Measurements from ENCODE around the gene NUAK2.
"Not testable (repeated sequence)": the region's sequence is repeated elsewhere in the genome, so short reads cannot be mapped to it uniquely, and the experiment has no call there.

The NUAK2 gene

GRCh38 chr1:205304046-205304694 is 17.4 kb downstream of the NUAK2 start:
- no peak for TF ChIP-seq POLR2A (IDR thresholded peaks at IDR 0.05; ENCODE audit: low read length)
- no peak for TF ChIP-seq GATA1 (IDR thresholded peaks at IDR 0.05; ENCODE audit: low read depth, low read length)

GRCh38 chr1:205303247-205303888 is 18.2 kb downstream of the NUAK2 start:
- no peak for TF ChIP-seq GATA1 (IDR thresholded peaks at IDR 0.05; ENCODE audit: low read depth, low read length)
- no peak for TF ChIP-seq POLR2A (IDR thresholded peaks at IDR 0.05; ENCODE audit: low read length)
- DNase-seq, result no peak

More at GRCh38 chr1:205304046-205304694, 17.4 kb downstream of the NUAK2 start:
- DNase-seq, result no peak

- no peak for TF ChIP-seq GATA1 (IDR thresholded peaks at IDR 0.05; ENCODE audit: low read depth, low read length)
- no peak for TF ChIP-seq POLR2A (IDR thresholded peaks at IDR 0.05; ENCODE audit: low read length)
- DNase-seq, result no peak
Observed at GRCh38 chr1:205301842-205302588, 19.5 kb downstream of the NUAK2 start.

DNA sequence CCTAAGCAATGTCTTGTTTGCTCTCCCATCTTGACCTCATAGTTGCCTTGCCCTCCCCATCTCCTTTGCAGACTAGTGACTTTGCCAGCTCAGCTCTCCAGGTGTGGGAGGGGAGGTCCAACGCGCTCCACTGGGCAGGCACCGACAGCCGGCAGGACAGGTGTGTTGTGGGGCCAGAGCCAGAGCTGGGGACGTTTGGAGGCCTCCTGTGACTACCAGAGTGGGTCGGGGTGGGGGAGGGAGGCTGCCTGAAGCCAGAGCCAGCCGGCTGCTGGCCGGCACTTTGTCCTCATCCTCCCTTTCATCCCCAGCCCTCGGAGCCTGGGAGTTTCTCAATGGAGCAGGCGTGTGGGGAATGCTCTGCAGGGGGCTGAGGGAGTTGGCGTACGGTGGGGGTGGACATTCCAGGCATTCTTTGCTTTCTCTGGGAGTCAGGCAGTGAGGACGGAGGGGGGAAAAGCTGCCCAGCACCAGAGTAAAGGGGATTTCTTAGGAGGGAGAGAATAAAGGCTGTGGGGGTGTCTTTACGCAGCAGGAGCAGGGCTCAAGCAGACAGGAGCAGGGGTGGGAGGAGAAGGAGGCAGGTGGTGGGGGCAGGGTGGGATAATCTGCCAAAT is 20.2 kb downstream of the NUAK2 start:
- no peak for DNase-seq
- TF ChIP-seq GATA1 (IDR thresholded peaks at IDR 0.05; ENCODE audit: low read depth, low read length) (no peak), POLR2A (IDR thresholded peaks at IDR 0.05; ENCODE audit: low read length) (no peak)

- DNase-seq, result no peak
- TF ChIP-seq POLR2A (IDR thresholded peaks at IDR 0.05; ENCODE audit: low read length) (no peak), GATA1 (IDR thresholded peaks at IDR 0.05; ENCODE audit: low read depth, low read length) (no peak)
Observed at GRCh38 chr1:205300149-205300548, 21.4 kb downstream of the NUAK2 start.

DNA sequence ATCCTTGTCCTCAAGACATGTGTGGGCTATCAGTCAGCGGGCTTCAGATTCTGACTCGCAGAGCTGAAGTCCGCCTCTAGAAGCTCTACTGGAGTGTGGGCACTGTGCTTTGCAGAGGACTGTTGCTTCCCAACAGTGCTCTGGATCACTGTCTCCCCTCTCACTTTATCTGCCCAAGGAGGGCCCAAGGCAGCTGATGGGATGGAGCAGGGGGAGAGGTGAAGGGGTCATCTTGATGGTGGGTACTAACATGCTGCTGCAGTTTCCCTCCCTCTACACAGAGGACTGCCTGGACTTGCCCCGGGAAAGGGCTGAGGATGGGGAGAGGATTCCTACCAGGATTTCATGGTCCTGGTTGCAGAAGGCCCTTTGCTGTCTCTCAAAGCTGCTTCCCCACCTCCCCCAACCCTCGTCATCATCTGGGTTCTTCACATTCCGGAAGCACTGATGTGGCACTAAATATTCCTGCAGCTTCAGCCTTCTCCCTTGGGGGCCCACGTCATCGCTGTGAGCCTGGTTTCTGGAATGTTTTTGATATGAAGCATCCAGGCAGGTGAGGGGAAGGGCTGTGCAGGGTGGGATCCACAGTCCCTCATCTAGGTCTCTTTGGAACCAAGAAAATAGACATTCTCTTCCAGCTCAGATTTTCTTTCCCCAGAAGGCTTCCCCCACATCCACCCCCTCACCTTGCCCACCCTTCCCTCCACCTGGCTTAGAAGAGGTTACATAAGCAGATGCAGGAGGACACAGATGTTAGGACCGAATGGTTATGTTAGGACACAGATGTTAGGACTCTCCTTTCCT is 23.2 kb downstream of the NUAK2 start:
- TF ChIP-seq GATA1 (IDR thresholded peaks at IDR 0.05; ENCODE audit: low read depth, low read length), result no peak
- no peak for TF ChIP-seq POLR2A (IDR thresholded peaks at IDR 0.05; ENCODE audit: low read length)
- no peak for DNase-seq

DNA sequence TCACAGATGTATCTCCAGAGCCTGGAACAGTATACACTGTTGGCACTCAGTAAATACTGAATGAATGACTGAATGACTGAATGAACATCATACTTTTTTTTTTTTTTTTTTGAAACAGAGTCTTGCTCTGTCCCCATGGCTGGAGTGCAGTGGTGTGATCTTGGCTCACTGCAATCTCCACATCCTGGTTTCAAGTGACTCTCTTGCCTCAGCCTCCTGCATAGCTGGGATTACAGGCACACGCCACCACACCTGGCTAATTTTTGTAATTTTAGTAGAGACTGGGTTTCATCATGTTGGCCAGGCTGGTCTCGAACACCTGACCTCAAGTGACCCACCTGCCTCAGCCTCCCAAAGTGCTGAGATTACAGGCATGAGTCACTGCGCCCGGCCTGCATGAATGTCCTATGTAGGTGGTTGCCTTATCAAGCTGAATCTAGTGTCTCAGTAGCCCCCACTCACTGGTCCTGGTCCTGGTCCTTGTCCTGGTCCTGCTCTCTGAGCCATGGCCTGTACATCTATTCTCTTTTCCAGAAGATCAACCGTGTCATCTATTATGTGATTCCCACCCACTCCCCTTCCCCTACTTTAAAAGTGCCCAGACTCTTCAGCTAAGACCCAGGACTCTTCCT is 23.9 kb downstream of the NUAK2 start:
- not testable (repeated sequence) for DNase-seq

GRCh38 chr1:205296154-205296553 is 25.4 kb downstream of the NUAK2 start:
- no peak for DNase-seq
- no peak for TF ChIP-seq GATA1 (IDR thresholded peaks at IDR 0.05; ENCODE audit: low read depth, low read length)
- TF ChIP-seq POLR2A (IDR thresholded peaks at IDR 0.05; ENCODE audit: low read length), result no peak

DNA sequence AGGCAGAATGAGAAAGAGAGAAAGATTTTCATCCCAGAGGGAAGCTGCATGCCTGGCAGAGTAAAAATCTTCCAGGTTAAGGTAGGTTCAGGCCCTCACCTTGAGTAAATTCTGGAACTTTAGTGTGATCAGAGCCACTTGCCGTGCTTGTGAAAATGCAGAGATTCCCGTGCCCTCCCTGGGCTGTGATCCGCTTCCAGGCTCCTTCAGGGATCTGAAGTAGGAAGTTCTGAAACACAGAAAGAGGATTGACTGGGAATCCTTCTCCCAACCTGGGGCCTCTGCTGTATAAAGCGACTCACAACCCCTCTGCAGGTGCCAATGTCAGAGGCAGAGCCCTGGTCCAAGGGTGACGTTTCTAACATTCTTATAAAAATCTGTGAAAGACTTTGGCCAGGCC is 26.6 kb downstream of the NUAK2 start:
- no peak for DNase-seq
- TF ChIP-seq POLR2A (IDR thresholded peaks at IDR 0.05; ENCODE audit: low read length), result no peak
- TF ChIP-seq GATA1 (IDR thresholded peaks at IDR 0.05; ENCODE audit: low read depth, low read length), result no peak

GRCh38 chr1:205294175-205294917 is 27.2 kb downstream of the NUAK2 start:
- TF ChIP-seq POLR2A (IDR thresholded peaks at IDR 0.05; ENCODE audit: low read length), result no peak
- TF ChIP-seq GATA1 (IDR thresholded peaks at IDR 0.05; ENCODE audit: low read depth, low read length), result no peak
- DNase-seq, result no peak

DNA sequence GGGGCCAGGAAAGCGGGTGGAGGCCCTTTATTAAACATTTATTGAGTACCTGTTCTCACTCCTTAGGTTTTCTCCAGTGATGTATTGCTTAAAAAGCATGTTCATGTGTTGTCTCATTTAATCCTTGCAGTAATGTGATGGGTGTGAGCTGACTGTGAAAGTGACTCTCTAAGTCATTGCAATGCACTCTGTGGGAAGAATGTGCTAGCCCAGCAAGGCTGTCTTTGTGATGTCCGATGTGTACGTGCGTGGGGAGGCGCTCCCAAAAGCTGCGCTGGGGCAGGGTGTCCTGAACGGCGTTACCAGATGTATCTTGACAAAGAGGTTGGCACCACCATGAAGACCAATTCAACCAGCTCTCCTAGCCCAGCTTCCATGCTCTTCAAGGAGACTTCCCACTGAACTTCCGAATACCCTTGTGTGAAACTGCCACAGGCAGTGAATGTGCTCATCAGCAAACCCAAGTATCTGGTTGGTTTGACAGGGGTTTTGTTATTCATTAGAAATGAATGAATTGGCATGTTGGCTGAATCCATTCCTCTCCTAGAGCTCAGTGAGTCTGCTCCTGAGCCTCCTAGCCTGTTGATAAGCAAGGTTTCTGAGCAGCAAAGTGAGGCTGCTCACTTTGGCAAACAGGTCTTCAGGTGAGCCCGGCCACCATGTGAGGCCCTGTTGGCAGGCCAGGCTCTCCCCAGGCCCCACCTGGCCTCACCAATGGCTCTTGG is 28.0 kb downstream of the NUAK2 start:
- DNase-seq, result no peak
- TF ChIP-seq POLR2A (IDR thresholded peaks at IDR 0.05; ENCODE audit: low read length), result no peak
- TF ChIP-seq GATA1 (IDR thresholded peaks at IDR 0.05; ENCODE audit: low read depth, low read length), result no peak

DNA sequence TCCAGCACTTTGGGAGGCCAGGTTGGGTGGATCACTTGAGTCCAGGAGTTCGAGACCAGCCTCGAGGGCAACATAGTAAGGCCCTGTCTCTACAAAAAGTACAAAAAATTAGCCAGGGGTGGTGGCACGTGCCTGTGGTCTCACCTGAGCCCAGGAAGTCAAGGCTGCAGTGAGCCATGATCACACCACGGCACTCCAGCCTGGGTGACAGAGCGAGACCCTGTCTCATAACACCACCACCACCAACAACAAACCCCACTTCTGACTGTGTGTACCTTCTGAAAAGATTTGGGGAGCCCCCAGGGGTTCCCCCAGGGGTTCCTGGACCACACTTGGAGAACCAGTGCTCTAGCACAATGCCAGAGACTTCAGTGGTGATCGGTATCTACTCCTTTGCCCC is 29.9 kb downstream of the NUAK2 start:
- DNase-seq, result no peak
- TF ChIP-seq POLR2A (IDR thresholded peaks at IDR 0.05; ENCODE audit: low read length), result no peak
- TF ChIP-seq GATA1 (IDR thresholded peaks at IDR 0.05; ENCODE audit: low read depth, low read length), result no peak
